Heart left ventricle (tissue), 13 donors: ENCODE measurements around the gene GCA.

Experiments
- POLR2A ChIP-seq, 2 donors: fragments of 450-650 bp; IDR thresholded peaks; one replicate each; pipeline ENCODE4 v1.6.1; 2017; ENCODE audit warnings: antibody characterized with exemption in 2 of 2, mild to moderate bottlenecking in 2 of 2, moderate library complexity in 2 of 2
- TF ChIP-seq, protein P1 (sequence below), 12 donors: fragments of 200-600 bp; sonication (generic) in 4 of 12; IDR thresholded peaks; one replicate each; pipeline versions ENCODE4 v1.5.0 to v1.8.0; 2018 to 2022; ENCODE audit warnings: antibody characterized with exemption in 12 of 12, mild to moderate bottlenecking in 5 of 12
- donor health status: ischemic (EF 13 %, LVEDD 7.1; RV severe dilation, severe dysfunction).
- donor health status: DM: no; HTN: yes; CAD: no.
- donor health status: DM: no; HTN: no; CAD: no.
- donor health status: ischemic (EF 25% LVEDD 6.9; RV normal size, moderate dysfunction).
- donor health status: ischemic (EF 25% LVEDD 5.7; RV mildly dilated, moderate dysfunction).
- donor health status: ischemic (EF 35%, LVEDD 5.7; RV mildly dilated, moderate dysfunction).
- donor health status: nonischemic (EF 11% LVEDD 7.7; RV severe dilation, severe dysfunction).
- donor health status: DM: yes; HTN: yes; CAD: no.
- donor health status: PGD.
- donor health status: ischemic (EF 29% LVEDD 5.4; RV normal size, mild dysfunction).
- donor health status: nonischemic (EF 23%, LVEDD 6.1; RV moderate dilation, normal function).

DNA sequence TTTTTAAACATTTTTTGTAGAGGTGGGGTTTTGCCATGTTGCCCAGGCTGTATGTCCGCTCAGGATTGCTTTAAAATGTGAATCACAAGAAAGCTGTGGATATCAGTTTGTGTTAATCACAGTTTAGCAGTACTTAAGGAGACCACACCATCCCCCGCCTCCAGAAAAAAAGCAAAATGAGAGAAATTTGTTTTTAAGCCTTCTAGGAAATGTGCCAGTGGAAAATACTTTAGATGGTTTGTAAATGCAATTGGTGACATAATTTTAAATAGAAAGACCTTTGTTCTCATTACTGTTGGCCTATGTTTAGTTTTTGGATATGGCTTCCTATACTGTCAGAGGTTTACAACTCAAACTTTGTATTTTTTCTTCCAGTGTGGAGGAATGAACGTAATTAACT is 27.0 kb downstream of the GCA start:
- TF ChIP-seq, protein P1, sequence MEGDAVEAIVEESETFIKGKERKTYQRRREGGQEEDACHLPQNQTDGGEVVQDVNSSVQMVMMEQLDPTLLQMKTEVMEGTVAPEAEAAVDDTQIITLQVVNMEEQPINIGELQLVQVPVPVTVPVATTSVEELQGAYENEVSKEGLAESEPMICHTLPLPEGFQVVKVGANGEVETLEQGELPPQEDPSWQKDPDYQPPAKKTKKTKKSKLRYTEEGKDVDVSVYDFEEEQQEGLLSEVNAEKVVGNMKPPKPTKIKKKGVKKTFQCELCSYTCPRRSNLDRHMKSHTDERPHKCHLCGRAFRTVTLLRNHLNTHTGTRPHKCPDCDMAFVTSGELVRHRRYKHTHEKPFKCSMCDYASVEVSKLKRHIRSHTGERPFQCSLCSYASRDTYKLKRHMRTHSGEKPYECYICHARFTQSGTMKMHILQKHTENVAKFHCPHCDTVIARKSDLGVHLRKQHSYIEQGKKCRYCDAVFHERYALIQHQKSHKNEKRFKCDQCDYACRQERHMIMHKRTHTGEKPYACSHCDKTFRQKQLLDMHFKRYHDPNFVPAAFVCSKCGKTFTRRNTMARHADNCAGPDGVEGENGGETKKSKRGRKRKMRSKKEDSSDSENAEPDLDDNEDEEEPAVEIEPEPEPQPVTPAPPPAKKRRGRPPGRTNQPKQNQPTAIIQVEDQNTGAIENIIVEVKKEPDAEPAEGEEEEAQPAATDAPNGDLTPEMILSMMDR (IDR thresholded peaks at IDR 0.05) = no peak
- no peak for TF ChIP-seq POLR2A (IDR thresholded peaks at IDR 0.05)
